Keratinocyte (primary cell): ENCODE data around the gene NFKBIZ. TPM values are rescaled to one million over a fixed set of nuclear protein-coding genes. Genes with fewer than 3 reads are reported as not detected.

ENCODE experiments used
- DNase-seq: peaks from one replicate; pipeline ENCODE4 v3.0.0-alpha.2; 2011; ENCODE audit warnings: low read depth, missing footprints, low spot score
- FAIRE-seq: peaks from 2 replicates; lab custom pipeline; 2011; peaks lifted over from hg19 to GRCh38; lab: Jason Lieb, UNC
- H2AFZ ChIP-seq: 2 replicates; pipeline ENCODE4 v1.6.0; 2012; ENCODE audit warnings: low read length, control low read depth, inconsistent platforms; ENCODE audit not compliant: control insufficient read depth
- H3K27ac ChIP-seq: 2 replicates; pipeline ENCODE4 v1.5.1; 2011; ENCODE audit warnings: low read length; ENCODE audit not compliant: control insufficient read depth, insufficient read depth
- H3K27me3 ChIP-seq: 3 replicates; pipeline ENCODE4 v1.6.0; 2011; ENCODE audit warnings: low read length; ENCODE audit not compliant: control insufficient read depth, insufficient read depth; ENCODE audit errors: extremely low read depth
- H3K36me3 ChIP-seq, 2 experiments: 2 replicates in 1 of 2; 3 replicates in 1 of 2; pipeline ENCODE4 v1.5.1; 2011; ENCODE audit warnings: low read length in 2 of 2, mild to moderate bottlenecking in 1 of 2; ENCODE audit not compliant: control insufficient read depth in 2 of 2, insufficient read depth in 2 of 2; ENCODE audit errors: extremely low read depth in 1 of 2
- H3K4me1 ChIP-seq: 3 replicates; pipeline ENCODE4 v1.5.1; 2011; ENCODE audit warnings: low read length; ENCODE audit not compliant: control insufficient read depth, insufficient read depth; ENCODE audit errors: extremely low read depth
- H3K4me2 ChIP-seq: 3 replicates; pipeline ENCODE4 v1.6.0; 2011; ENCODE audit warnings: low read depth, low read length; ENCODE audit not compliant: control insufficient read depth, insufficient read depth; ENCODE audit errors: extremely low read depth
- H3K4me3 ChIP-seq, 3 experiments: fragments of 200-600 bp in 1 of 3; sonication (generic) in 1 of 3; 2 replicates in 2 of 3; 3 replicates in 1 of 3; pipeline ENCODE4 v1.5.1; 2011 to 2016; ENCODE audit warnings: low read length in 3 of 3, mild to moderate bottlenecking in 3 of 3, control low read depth in 2 of 3, inconsistent platforms in 1 of 3, low read depth in 1 of 3, mixed read lengths in 1 of 3, mixed run types in 1 of 3, moderate library complexity in 1 of 3; ENCODE audit not compliant: control insufficient read depth in 2 of 3, insufficient read depth in 2 of 3; ENCODE audit errors: extremely low read depth in 1 of 3
- H3K79me2 ChIP-seq: 2 replicates; pipeline ENCODE4 v1.6.0; 2012; ENCODE audit warnings: low read length; ENCODE audit not compliant: control insufficient read depth, insufficient read depth
- H3K9ac ChIP-seq: 3 replicates; pipeline ENCODE4 v1.6.0; 2011; ENCODE audit warnings: low read length; ENCODE audit not compliant: control insufficient read depth, insufficient read depth; ENCODE audit errors: extremely low read depth
- H3K9me1 ChIP-seq: 3 replicates; pipeline ENCODE4 v1.6.0; 2011; ENCODE audit warnings: low read length; ENCODE audit not compliant: control insufficient read depth, insufficient read depth; ENCODE audit errors: extremely low read depth
- H3K9me3 ChIP-seq: 2 replicates; pipeline ENCODE4 v1.5.1; 2012; ENCODE audit warnings: low read depth, low read length; ENCODE audit not compliant: control insufficient read depth
- H4K20me1 ChIP-seq: 3 replicates; pipeline ENCODE4 v1.6.0; 2011; ENCODE audit warnings: low read length; ENCODE audit not compliant: control insufficient read depth, insufficient read depth; ENCODE audit errors: extremely low read depth
- EZH2 ChIP-seq: IDR thresholded peaks from one replicate; pipeline ENCODE4 v1.6.1; 2012; ENCODE audit warnings: inconsistent platforms, mild to moderate bottlenecking, low read length, moderate library complexity
- dilution Hi-C: fragments of 300-500 bp; cut with MboI; formaldehyde crosslinking; loops from one replicate; pipeline ENCODE4 v1.7.0; 2020; ENCODE audit warnings: low sequenced_read_pairs; ENCODE audit not compliant: extremely low pct_ligation_motif_present
- polyA plus RNA-seq, 5 experiments: library from polyadenylated mRNA; depleted of rRNA in 3 of 5; stranded (reverse) in 3 of 5; stranded (forward) in 1 of 5; unstranded in 1 of 5; fragments of >200 nt; gene quantifications; 1 replicate in 1 of 5; 2 replicates in 3 of 5; 3 replicates in 1 of 5; pipeline versions ENCODE4 v1.2.1 to v1.2.3, GENCODE V29; 2011 to 2012; ENCODE audit warnings: missing spikeins in 2 of 5, low read depth in 1 of 5, low replicate concordance in 1 of 5
- TF ChIP-seq, protein P1 (sequence below), 3 experiments: IDR thresholded peaks in 1 of 3; conservative IDR thresholded peaks in 1 of 3; optimal IDR thresholded peaks in 1 of 3; 2 replicates in 2 of 3; 3 replicates in 1 of 3; pipeline versions ENCODE3 to v1.5.1; 2011; ENCODE audit warnings: low read length in 3 of 3, mild to moderate bottlenecking in 3 of 3, moderate library complexity in 2 of 3, control low read depth in 1 of 3, inconsistent platforms in 1 of 3; ENCODE audit not compliant: insufficient read depth in 2 of 3; ENCODE audit errors: extremely low read depth in 1 of 3

NFKBIZ gene
- polyA plus RNA-seq, 1 donor (not counting 4 experiments of a cell fraction or from before 2014, with no cell fraction given): 88.9 TPM

- Histone ChIP-seq H3K27ac (no peak overlapping the region), H2AFZ (peak overlapping the region; percentile 6), H3K27me3 (no peaks in the 10 kb centered on the region), H3K4me3 (no peak overlapping the region), H3K9me3 (no peaks in the 10 kb centered on the region), H3K9ac (no peak overlapping the region), H3K9me1 (no peaks in the 10 kb centered on the region), H3K36me3 (no peaks in the 10 kb centered on the region), H3K79me2 (no peaks in the 10 kb centered on the region), H4K20me1 (no peaks in the 10 kb centered on the region), H3K4me2 (no peak overlapping the region), H3K4me1 (no peaks in the 10 kb centered on the region)
- DNase-seq: no peak
- TF ChIP-seq, protein P1, sequence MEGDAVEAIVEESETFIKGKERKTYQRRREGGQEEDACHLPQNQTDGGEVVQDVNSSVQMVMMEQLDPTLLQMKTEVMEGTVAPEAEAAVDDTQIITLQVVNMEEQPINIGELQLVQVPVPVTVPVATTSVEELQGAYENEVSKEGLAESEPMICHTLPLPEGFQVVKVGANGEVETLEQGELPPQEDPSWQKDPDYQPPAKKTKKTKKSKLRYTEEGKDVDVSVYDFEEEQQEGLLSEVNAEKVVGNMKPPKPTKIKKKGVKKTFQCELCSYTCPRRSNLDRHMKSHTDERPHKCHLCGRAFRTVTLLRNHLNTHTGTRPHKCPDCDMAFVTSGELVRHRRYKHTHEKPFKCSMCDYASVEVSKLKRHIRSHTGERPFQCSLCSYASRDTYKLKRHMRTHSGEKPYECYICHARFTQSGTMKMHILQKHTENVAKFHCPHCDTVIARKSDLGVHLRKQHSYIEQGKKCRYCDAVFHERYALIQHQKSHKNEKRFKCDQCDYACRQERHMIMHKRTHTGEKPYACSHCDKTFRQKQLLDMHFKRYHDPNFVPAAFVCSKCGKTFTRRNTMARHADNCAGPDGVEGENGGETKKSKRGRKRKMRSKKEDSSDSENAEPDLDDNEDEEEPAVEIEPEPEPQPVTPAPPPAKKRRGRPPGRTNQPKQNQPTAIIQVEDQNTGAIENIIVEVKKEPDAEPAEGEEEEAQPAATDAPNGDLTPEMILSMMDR (optimal IDR thresholded peaks at IDR 0.05 in 1 of 3, IDR thresholded peaks at IDR 0.05 in 1 of 3, conservative IDR thresholded peaks at IDR 0.05 in 1 of 3; ENCODE audit: extremely low read depth in 1 of 3, insufficient read depth in 2 of 3, low read length in 3 of 3): no peak
- TF ChIP-seq EZH2: no peak
- dilution Hi-C loops: no loop called here
- FAIRE-seq: peak; percentile 20
Measured at GRCh38 chr3:101836652-101837598, 12.4 kb upstream of the NFKBIZ start.

- Histone ChIP-seq H3K27me3 (no peaks in the 10 kb centered on the region), H3K27ac (no peak overlapping the region), H3K9ac (no peak overlapping the region), H3K9me1 (no peaks in the 10 kb centered on the region), H3K79me2 (no peaks in the 10 kb centered on the region), H3K4me3 (no peak overlapping the region), H3K4me2 (no peak overlapping the region), H3K9me3 (no peaks in the 10 kb centered on the region), H3K36me3 (no peaks in the 10 kb centered on the region), H2AFZ (no peak overlapping the region), H3K4me1 (no peaks in the 10 kb centered on the region), H4K20me1 (no peaks in the 10 kb centered on the region)
- FAIRE-seq: no peak
- no peak for DNase-seq
- TF ChIP-seq EZH2: no peak
- TF ChIP-seq, protein P1 (optimal IDR thresholded peaks at IDR 0.05 in 1 of 3, IDR thresholded peaks at IDR 0.05 in 1 of 3, conservative IDR thresholded peaks at IDR 0.05 in 1 of 3; ENCODE audit: extremely low read depth in 1 of 3, insufficient read depth in 2 of 3, low read length in 3 of 3): no peak
- dilution Hi-C loops: no loop called here
Measured at GRCh38 chr3:101838691-101839090, 10.6 kb upstream of the NFKBIZ start.
